HL-60/S4 (cell line): Measurements from ENCODE around the gene OR6K3.
"Not testable (repeated sequence)": the region's sequence is repeated elsewhere in the genome, so short reads cannot be mapped to it uniquely, and the experiment has no call there.

Experiments
- in situ Hi-C: fragments of 300-500 bp; cut with MboI; formaldehyde crosslinking; loops from 2 replicates; pipeline ENCODE4 v1.14.3; 2022; ENCODE audit warnings: low sequenced_read_pairs

The OR6K3 gene, protein sequence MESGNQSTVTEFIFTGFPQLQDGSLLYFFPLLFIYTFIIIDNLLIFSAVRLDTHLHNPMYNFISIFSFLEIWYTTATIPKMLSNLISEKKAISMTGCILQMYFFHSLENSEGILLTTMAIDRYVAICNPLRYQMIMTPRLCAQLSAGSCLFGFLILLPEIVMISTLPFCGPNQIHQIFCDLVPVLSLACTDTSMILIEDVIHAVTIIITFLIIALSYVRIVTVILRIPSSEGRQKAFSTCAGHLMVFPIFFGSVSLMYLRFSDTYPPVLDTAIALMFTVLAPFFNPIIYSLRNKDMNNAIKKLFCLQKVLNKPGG

DNA sequence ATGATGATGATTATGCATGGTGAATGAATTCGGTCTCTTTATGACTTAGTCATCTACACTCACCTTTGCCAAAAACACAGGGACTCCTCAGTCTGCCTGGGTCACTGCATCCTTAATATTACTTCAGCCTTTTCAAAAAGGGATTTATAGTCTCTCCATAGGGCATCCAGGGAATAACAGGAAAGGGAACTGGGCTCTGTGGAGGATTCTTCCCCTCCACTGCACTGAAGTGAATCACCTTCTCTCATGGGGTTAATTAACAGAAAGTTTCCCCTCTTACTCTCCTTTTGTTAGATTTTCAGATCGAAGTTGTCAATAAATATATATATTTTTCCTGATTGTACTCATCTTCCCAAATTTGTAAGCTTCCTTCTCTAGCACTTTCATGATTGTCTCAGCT lies at the start of gene OR6K3:
Gene OR6K3, minus strand, starts transcription at position 101 of the 400 bp plus-strand sequence. CDS start 2,605 bp downstream, outside the sequence.
- in situ Hi-C loops = no loop called here

DNA sequence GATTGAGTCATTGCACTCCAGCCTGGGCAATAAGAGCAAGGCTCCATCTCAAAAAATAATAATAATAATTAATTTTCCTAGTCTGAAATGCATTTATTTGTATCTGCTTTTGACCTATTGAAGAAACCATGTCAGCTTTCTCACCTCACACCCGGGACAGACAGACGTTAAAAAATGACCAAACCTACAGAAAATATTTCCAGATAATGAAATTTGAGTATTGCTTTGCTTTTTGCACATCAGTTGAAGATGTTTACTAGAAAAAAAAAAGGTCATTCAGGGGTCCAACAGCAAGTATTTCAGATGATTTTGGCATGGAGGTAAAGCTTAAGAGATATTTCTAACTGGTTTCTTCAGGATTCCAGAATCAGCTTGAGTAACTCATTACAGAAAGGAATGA lies 33.9 kb upstream of the OR6K3 start, which contains the start of gene OR6K6:
Gene OR6K6, plus strand, starts transcription at position 301 of the 400 bp plus-strand sequence. CDS start 168 bp downstream, outside the sequence.
- in situ Hi-C loops = no loop called here

DNA sequence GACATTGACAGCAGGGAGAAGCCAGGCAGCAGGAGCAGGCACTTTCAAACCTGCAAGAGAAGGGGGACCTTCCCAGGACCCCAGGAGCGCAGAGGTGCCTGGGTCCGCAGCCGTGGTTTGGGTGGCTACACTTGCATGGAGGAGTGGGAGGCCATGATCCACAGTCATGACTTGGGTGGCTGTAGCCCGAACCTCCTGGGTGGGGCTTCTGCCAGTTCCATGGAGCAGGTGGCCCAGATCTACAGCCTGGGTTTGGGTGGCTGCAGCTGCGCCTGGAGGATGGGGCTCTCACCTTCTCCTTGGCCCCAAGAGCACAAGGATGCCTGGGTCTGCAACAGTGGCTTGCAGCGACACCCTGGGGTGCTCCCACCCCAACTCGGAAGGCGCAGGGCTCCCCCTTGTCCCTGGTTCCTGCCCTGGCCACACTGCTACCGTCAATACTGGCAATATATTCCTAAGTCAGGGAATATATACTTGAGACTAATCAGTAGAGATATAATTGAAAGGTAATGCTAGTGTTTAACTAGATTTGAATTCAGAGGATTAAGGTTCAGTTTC lies 31.7 kb upstream of the OR6K3 start:
- in situ Hi-C loops = no loop called here

DNA sequence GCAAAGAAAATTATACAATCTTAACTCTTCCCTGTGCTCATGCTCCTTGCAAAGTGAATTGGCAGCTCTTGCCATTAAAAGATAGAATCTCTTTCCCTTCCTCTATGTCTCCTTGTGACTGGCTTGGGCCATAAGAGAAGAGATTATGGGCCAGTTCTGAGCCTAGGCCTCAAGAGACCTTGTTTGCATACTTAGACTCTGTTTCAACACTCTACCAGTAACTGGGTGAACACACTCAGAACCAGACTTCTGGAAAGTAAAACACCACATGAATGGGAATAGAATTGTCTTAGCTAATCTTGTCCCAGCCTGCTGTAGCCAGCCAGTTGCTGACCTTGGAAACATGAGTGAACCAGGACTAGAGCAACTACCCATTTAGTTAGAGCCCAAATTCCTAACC lies 15.3 kb upstream of the OR6K3 start:
- in situ Hi-C loops = no loop called here

DNA sequence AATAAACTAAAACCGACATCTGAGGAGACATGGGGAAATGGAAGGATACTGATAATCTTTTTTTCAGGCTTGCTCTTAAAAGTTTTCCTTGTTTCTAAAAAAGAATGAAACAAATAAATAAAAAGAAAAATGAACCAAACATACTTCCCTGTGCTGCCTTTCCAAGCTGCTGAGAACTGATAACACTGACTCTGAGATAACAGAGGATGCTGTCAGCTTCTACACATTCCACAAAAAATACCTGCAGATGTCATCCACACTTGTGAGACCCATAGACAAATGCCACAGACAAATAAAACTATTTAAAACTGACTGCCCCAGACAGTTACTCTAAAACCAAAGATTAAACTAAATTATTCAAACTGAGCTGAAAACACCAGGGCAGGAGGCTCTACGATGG lies 12.0 kb upstream of the OR6K3 start:
- in situ Hi-C loops = no loop called here

DNA sequence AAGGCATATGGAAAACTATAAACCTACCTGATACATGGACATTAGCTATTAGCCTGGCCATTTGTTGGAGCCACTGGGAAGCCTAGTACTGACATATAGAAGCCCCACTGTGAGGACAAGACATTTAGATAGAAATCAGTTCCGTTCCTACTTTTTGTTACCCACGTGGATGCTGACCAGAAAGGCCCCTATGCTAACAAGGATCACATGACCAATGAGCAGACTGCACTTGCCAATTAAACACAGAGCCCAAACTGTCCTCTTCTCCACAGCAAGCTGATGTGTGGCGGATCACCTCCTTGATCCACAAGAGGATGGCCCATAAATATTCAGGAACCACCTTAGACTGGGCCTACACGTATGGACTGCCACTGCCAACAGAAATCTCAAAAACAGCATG lies 11.2 kb upstream of the OR6K3 start:
- in situ Hi-C loops = no loop called here

DNA sequence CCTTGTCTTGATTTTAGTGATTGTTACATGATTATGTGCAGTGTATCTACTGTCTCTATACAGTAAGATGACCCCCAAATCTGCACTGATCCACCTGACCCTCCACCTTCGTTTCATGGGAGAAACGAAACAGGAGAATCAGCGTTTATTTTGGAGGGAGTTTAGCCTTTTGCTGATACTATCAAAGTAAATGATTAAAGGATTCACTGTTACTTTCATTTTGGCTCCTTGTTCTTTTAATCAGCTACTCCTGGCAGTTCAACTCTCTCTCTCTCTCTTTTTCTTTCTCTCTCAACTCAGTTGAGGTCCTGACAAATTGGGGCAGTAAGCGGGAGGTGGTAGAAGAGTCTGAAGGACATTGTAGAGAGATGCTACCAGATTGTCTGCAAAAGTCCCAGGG lies 9.9 kb upstream of the OR6K3 start:
- in situ Hi-C loops = no loop called here

DNA sequence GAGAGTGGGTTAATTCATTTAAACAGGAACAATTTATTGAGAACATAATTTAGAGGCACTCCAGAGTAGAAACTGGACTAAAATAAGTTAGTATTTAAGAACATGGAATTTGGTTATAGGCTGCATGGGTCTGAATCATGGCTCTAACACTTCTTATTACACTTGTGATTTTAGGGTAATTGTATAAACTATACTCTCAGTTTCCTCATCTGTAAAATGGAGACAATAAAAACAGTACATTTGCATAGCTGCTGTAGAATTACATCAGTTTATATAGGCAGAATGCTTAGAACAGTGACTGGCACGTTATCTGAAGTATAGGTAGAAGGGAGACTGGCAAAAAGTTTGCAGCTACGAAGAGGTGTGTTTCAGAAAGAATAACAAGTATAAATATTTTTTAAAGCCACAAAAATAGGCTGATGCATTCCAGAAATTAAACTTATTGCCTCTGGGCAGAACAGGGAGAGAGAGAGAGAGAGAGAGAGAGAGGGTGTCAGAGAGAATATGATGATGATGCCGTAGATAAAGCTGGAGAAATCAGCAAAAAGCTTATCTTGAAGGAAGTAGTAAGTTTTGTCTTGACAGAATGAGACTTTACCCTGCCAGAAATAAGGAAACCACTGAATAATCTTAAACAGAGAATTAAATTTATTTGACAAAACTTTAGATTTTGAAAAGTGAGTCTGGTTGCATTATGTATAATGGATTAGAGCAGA lies 8.1 kb upstream of the OR6K3 start:
- in situ Hi-C loops = no loop called here

DNA sequence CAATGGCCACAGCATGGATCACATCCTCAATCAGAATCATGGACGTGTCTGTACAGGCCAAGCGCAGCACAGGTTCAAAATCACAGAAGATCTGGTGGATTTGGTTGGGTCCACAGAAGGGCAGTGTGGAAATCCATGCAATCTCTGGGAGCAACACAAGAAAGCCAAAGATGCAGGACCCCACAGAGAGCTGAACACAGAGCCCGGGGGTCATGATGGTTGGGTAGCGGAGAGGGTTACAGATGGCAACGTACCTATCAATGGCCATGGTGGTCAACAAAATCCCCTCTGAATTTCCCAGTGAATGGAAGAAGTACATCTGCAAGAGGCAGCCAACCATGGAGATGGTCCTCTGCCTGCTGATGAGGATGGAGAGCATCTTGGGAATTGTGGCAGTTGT lies 3.9 kb upstream of the OR6K3 start:
- in situ Hi-C loops = no loop called here

DNA sequence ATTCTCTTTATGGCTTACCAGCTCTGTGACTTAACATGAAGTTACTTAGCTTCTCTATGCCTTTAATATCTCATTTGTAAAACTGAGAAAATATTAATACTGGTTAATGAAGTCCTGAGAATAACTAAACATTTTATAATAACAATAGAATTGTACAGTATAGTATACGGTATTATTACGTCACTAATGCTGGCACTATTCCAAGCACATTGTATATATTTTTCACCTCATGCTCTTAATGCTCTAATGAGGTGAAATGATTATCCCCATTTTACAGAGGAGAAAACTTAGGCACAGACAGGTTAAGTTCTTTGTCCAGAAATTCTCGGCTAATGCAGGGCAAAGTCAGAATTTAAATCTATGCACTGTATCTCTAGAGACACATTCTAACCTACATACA lies 856 bp downstream of the OR6K3 start:
- in situ Hi-C loops = no loop called here

DNA sequence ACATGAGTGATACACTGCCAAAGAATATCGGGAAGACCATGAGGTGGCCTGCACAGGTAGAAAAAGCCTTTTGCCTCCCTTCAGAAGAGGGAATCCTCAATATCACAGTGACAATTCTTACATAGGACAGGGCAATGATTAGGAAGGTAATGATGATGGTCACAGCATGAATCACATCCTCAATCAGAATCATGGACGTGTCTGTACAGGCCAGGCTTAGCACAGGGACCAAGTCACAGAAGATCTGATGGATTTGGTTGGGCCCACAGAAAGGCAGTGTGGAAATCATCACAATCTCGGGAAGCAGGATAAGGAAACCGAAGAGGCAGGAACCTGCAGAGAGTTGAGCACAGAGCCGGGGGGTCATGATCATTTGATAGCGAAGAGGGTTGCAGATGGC lies 3.2 kb downstream of the OR6K3 start:
- in situ Hi-C loops = no loop called here

DNA sequence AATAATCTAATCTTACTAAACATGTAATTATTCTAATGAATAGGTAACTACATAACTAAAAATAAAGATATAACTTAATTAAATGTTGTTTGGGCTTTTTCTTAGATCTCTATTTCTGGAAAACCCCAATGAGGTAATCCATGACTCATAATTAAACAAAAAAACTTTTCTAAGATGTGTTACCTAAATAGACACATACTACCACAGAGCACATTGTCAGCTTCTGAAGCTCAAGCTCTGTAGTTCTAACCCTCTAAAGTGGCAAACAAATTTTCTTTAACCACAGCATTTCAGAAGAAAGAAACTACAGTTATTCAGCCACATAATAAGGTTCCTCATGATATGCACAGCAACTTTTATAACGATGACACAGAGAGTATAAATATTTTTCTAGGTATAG lies 4.2 kb downstream of the OR6K3 start:
- in situ Hi-C loops = no loop called here

DNA sequence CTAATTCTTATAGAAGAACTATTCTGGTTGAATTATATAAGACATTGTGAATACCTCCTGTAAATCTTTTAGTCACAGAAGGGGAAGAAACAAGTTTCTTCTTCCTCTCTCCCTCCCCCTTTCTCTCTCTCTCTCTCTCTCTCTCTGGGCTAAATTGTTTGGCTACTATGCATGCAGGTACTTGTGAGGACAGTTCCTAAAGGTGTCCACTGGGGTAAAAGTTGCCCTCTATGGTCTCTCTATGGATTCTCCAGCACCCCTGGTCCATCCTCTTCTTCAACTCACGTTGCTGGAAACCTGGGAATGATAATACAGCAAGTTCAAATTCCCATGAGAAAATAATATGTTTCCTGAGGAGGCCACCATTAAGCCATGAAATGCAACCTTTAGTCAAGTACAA lies 5.8 kb downstream of the OR6K3 start:
- in situ Hi-C loops = no loop called here

DNA sequence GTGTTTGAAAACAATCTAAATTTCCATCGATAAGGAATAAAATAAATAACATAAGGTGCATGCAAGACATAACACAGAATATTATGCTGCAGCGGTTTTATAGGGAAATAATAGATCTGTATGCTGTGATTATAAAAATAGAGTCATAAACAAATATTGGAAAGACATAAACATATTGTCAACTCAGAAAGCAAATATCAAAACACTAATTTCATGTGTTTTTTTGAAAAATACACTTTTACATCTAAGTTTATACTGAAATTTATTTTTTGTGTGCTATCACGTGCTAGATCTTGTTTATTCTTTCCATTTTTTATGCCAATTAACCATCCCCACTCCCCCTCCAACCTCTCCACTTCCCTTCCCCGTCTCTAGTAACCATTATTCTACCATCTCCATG lies 9.4 kb downstream of the OR6K3 start:
- in situ Hi-C loops = no loop called here

DNA sequence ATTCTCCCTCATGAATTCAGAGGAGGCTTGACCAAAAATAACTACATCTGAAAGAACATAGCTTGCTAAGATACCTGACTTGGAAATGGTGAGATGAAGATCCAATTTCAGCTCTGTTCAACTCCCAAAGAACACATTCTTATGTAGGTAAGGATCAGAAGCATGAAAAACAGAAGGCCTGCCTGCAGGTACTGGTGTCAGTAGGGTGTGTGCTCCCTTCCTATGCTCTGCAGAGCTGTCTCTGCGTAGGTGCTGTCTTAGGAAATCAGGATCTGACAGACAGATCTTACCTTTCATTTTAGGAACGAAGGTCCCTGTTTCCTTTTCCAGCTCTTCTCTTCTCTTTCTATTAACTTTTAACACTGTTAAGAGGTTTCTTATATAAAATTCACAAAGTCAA lies 14.4 kb downstream of the OR6K3 start:
- in situ Hi-C loops = no loop called here

DNA sequence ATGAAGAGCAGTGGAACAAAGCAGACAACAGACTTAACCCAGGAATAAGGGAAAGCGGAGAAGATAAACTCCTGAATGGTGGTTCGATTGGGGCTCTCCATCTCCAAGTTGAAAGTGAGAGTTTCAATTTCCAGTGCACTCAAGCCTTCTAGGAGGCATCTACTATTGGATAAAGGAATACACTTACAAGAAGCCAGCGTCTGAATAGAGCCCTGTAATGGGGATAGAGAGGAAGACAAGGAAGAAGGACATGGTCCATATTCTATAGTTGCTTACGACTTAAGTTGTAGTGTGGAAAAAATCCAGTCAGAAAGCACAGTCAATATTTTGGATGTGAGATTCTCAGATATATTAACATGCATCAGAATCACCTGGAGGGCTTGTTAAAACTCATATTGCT lies 20.0 kb downstream of the OR6K3 start, which contains the start of gene OR6K2:
Gene OR6K2, minus strand, starts transcription at position 101 of the 400 bp plus-strand sequence. Its CDS starts 0 bp downstream, at position 101.
- in situ Hi-C loops = no loop called here

DNA sequence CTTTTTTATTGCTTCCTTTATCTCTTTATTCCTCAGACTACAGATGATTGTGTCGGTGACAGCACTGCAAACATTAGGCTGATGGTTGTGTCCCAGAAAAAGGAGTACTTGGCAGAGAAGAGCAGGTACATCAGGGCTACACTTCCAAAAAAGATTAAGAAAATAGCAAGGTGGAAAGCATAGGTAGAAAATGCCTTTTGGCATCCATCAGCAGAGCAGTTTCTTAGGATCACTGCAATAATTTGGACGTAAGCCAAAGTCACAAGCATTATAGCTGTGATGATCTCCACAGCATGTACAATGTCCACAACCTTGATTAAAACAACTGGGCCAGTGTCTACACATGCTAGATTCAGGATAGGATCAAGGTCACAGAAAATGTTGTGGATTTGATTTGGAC lies 25.9 kb downstream of the OR6K3 start:
- in situ Hi-C loops = no loop called here

DNA sequence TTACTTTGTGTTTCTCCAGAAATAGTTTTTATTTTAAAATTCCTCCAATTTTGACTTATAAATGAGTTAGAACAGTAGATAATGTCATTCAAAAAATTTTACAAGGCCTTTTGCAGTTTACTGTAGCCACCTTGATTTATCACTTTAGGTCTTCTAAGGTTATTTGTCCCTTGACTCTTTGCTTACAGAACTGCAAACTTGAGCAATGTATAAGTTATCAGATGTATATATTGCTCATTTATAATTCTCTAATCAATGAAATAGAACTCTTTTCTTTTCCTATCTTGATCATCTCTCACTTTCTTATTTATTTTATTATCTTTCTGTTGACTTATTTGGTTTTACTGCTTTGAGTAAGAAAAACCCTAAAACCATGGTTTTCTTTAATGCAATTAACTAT lies 28.2 kb downstream of the OR6K3 start:
- in situ Hi-C loops = no loop called here

DNA sequence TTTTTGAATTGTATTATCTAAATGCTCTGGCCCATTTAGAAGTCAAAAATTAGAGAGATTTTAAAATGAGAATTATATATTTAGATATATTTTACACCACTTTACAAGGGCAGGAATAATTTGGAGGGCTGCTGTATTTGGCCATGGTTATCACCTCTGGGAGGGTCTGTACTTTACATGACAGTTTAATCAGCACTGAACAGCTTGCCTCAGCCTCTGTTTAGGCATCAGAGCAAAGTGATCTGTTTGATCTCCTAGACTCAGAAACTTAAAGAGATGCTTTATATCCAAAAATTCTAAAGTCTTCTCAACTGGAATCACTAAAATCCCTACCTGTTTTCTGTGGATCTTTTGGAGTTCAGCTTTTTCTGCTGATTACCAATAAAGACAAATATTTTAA lies 28.6 kb downstream of the OR6K3 start:
- in situ Hi-C loops = no loop called here

DNA sequence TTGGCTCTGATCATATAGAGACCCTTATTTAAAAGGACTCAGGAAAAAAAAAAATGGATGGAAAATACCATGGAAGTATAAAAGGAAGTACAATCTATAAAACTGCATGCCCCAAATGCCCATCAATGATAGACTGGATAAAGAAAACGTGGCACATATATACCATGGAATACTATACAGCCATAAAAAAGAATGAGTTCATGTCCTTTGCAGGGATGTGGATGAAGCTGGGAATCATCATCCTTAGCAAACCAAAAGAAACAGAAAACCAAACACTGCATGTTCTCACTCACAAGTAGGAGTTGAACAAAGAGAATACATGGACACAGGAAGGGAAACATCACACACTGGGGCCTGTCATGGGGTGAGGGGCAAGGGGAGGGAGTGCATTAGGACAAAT lies 29.4 kb downstream of the OR6K3 start:
- in situ Hi-C loops = not testable (repeated sequence)

DNA sequence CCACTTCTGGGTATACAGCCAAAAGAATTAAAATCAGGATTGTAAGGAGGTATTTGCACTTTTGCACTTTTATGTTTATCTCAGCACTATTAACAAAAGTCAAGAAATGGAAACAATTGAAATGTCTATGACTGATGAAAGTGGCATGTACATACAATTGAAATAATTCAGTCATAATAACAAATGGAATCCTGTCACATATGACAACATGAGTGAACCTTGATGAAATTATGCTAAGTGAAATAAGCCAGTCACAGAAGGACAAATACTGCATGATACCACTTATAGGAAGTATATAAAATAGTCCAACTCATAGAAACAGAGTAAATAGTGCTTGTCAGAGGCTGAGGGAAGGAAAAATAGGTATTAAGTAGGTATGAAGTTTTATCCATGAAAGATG lies 30.6 kb downstream of the OR6K3 start:
- in situ Hi-C loops = no loop called here

DNA sequence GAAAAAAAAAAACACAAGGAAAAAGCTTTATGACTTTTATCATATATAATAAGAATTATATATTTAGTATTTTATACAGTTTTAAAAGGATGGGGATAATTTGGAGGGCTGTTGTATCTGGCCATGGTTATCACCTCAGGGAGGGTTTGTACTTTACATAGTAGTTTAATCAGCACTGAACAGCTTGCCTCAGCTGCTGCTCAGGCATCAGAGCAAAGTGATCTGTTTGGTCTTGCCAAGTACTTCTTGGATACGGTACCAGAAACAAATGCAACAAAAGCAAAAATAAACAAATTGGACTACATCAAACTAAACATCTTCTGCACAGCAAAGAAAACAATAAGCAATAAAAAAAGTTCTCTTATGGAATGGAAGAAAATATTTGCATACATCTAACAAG lies 31.4 kb downstream of the OR6K3 start:
- in situ Hi-C loops = no loop called here
